Ectodermal cell (in vitro differentiated cells): ENCODE measurements around the gene DHRSX.
A peak's percentile ranks its signal among the peaks of the same experiment; 100 is the strongest.
"Not testable (repeated sequence)": the region's sequence is repeated elsewhere in the genome, so short reads cannot be mapped to it uniquely, and the experiment has no call there.

ENCODE experiments used
- H3K27ac ChIP-seq: 2 replicates; pipeline ENCODE4 v1.7.0; 2013; ENCODE audit warnings: mild to moderate bottlenecking, low read depth, low read length; ENCODE audit not compliant: insufficient read depth, poor library complexity, severe bottlenecking
- H3K27me3 ChIP-seq: 2 replicates; pipeline ENCODE4 v1.7.0; 2013; ENCODE audit warnings: mild to moderate bottlenecking, low read length; ENCODE audit not compliant: insufficient read depth, control insufficient read depth, poor library complexity, severe bottlenecking
- H3K36me3 ChIP-seq: one replicate; pipeline ENCODE4 v1.7.0; 2013; ENCODE audit warnings: low read length; ENCODE audit not compliant: control insufficient read depth, insufficient read depth
- H3K4me1 ChIP-seq: one replicate; pipeline ENCODE4 v1.7.0; 2013; ENCODE audit warnings: low read length; ENCODE audit not compliant: control insufficient read depth, insufficient read depth
- H3K4me3 ChIP-seq: 2 replicates; pipeline ENCODE4 v1.7.0; 2013; ENCODE audit warnings: low read depth, low read length, control low read depth; ENCODE audit not compliant: insufficient read depth
- H3K9me3 ChIP-seq: 2 replicates; pipeline ENCODE4 v1.7.0; 2013; ENCODE audit warnings: mild to moderate bottlenecking, low read length, moderate library complexity; ENCODE audit not compliant: control insufficient read depth
- WGBS, 2 experiments: methylation state at CpG; one replicate each; pipeline ENCODE4 v1.1.7; 2013; ENCODE audit warnings: missing lambda C conversion rate in 2 of 2; 5-methylcytosine and 5-hydroxymethylcytosine counted together

The DHRSX gene

DNA sequence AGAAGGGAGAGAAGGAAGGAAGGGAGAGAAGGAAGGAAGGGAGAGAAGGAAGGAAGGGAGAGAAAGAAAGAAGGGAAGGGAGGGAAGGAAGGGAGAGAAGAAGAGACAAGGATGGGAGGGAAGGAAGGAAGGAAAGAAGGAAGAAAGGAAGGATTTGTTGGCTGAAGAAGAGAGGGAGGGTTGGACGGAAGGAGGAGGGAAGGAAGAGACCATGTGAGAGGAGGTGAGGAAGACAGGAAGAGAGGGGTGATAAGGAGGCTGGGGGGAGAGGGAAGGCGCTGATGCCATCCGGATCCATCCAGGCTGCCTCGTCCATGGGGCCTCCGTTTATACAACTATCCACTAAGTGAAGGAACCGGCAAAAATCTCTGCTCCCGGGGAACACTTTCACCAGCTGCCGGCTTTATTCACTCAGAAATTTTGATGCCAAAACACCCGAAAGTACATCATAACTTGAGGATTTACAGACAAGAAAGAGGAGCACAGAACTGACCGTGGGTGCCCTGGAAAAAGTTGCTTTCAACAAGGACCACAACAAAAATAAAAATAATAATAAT, 14.9 kb downstream of the DHRSX start:
- WGBS, 2 experiments, result 88 to 89% methylated on average over 10 of the region's 10 CpGs
- H3K4me1 ChIP-seq, result peaks cover 18% of the 10 kb centered on the region
- H3K27ac ChIP-seq, result no peak overlapping the region
- H3K27me3 ChIP-seq, result no peaks in the 10 kb centered on the region
- no peaks in the 10 kb centered on the region for H3K9me3 ChIP-seq
- no peak overlapping the region for H3K4me3 ChIP-seq
- peaks cover 41% of the 10 kb centered on the region for H3K36me3 ChIP-seq

DNA sequence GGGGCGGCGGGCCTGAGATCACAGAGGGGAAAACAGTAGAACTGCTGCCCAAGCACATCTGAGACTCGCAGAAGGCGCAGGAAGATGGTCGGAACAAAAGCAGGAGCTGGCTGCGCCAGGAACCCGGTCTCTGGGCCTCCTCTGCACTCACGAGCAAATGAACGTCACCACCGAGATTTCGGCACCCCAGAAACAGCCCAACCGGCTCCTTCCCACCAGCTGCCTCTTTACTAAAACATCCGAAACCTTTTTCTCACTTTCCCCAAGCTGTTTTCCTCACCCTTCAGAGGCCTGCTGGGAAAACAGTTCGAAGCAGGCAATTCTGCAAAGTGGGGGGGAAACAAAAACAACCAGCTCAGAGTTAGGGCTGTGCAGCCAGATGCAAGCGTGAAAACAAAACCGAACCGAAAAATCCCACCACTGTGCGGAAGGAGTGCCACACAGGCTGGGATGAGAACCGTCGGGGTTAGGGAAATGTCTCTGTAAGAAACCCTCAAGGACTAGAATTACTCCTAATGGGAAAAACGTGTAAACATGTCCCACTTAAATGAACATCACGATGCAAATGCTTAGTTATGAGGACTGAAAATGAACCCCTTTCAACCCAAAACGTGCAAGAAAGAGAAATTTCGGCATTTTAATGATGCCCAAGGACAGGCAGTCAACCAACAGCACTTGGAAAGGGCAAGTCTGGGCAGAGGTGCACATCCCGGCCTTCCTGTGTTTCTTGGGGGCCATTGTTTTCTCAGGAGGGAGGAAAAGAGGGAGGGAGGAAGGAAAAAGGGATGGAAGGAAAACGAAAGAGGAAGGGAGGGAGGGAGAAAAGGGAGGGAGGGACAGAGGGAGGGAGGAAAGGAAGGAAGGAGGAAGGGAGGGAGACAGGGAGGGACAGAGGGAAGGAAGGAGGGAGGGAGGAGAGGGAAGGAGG, 15.8 kb downstream of the DHRSX start:
- Histone ChIP-seq H3K9me3 (no peaks in the 10 kb centered on the region), H3K27me3 (no peaks in the 10 kb centered on the region), H3K4me3 (no peak overlapping the region), H3K36me3 (peaks cover 32% of the 10 kb centered on the region), H3K4me1 (peaks cover 18% of the 10 kb centered on the region), H3K27ac (peak overlapping the region; percentile 59)
- 73 to 75% methylated on average over 26 of the region's 26 CpGs for WGBS, 2 experiments

DNA sequence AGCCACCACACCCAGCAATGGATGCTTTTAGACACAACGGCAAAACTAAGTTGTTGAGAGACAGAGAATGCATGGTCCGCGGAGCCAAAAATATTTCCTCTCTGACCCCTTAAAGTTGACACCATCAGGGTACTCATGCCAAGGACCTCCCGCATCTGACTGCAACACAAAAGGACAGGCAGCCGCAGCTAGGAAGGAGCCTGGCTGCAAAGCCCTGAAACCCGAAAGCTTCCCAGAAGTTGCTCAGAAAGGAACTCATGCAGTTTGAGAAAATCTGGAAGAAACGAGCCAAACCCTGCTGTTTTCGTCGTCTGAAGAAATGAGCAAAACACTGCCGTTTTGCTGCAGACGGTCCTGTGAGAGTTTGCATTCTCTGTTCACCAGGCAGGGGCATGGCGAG, 16.5 kb downstream of the DHRSX start:
- H3K27ac ChIP-seq, result no peak overlapping the region
- WGBS, 2 experiments, result 82 to 83% methylated on average over 12 of the region's 12 CpGs
- H3K36me3 ChIP-seq, result peaks cover 27% of the 10 kb centered on the region
- no peak overlapping the region for H3K4me3 ChIP-seq
- H3K4me1 ChIP-seq, result peaks cover 18% of the 10 kb centered on the region
- H3K27me3 ChIP-seq, result no peaks in the 10 kb centered on the region
- no peaks in the 10 kb centered on the region for H3K9me3 ChIP-seq

DNA sequence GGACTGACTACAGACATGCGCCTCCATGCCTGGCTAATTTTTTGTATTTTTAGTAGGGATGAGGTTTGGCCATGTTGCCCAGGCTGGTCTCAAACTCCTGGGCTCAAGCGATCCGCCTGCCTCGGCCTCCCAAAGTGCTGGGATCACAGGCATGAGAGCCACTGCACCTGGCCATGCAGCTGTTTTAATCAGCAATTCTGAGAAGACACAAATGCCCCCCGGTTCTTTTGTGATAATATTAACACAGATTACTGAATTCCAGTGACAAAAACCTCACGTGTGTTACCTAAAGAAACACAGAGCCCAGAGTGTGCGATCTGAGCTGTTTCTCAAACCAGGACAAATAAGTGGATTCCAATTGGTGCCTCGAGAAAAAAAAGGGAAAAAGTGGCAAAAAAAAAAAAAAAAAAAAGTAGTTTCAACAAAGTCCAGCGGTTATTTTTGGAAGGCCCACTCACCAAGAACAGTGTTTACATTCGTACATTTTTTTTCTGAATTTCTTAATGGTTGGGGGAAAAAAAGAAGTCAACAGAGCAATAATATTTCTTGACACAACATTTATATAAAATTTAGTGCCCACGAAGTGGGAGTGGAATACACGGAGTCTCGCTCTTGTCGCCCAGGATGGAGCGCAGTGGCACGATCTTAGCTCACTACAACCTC, 17.2 kb downstream of the DHRSX start:
- H3K4me3 ChIP-seq, result no peak overlapping the region
- no peaks in the 10 kb centered on the region for H3K27me3 ChIP-seq
- H3K36me3 ChIP-seq, result peaks cover 20% of the 10 kb centered on the region
- no peak overlapping the region for H3K27ac ChIP-seq
- 91 to 93% methylated on average over 15 to 16 of the region's 16 CpGs for WGBS, 2 experiments
- H3K4me1 ChIP-seq, result peaks cover 18% of the 10 kb centered on the region
- no peaks in the 10 kb centered on the region for H3K9me3 ChIP-seq

DNA sequence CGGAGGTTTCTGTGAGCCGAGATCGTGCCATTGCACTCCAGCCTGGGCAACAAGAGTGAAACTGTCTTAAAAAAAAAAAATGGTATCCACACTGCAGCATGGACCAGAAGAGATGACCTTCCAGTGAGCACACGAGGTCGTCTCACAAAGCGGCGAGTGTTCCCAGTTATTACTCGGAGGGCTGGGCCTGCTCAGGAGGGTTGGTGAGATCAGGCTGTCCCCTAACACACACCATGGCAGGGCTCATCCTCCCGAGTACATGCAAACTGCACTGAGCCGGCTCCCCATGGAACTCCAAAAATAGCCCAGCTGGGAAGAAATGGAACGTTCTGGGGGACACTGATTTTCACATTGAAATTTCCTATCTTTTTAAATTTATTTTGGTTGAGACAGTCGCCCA, 19.2 kb downstream of the DHRSX start:
- H3K4me1 ChIP-seq, result peaks cover 18% of the 10 kb centered on the region
- H3K27ac ChIP-seq, H3K27me3 ChIP-seq, H3K36me3 ChIP-seq, H3K9me3 ChIP-seq, H3K4me3 ChIP-seq: not testable (repeated sequence)
- 90 to 93% methylated on average over 11 of the region's 12 CpGs for WGBS, 2 experiments

DNA sequence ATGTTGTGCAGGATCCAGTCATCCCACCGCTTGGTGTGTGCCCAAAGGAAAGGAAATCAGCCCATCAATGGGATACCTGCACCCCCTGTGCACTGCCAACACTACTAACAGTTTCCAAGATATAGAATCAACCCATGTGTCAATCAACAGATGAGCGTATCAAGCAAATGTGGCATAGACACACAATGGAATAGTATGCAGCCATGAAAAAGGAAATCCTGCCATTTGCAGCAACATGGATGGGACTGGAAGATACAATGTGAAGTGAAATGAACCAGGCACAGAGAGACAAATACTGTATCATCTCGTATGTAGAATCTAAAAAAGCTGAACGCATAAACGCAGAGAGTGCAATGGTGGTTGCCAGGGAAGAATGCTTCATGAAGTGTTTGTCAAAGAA, 20.8 kb downstream of the DHRSX start:
- 91 to 94% methylated on average over 5 of the region's 5 CpGs for WGBS, 2 experiments
- not testable (repeated sequence) for H3K36me3 ChIP-seq, H3K27ac ChIP-seq

DNA sequence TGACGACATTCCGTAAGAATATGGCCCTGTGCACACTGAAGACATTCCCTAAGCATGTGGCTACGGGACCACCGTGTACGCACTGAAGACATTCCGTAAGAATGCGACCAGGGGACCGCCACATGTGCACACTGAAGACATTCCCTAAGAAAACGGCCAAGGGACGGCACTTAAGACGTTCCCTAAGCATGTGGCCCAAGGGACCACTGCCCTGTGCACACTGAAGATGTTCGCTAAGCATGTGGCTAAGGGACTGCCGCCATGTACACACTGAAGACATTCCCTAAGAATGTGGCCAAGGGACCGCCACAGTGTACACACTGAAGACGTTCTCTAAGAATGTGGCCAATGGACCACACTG, 21.4 kb downstream of the DHRSX start:
- Histone ChIP-seq H3K27me3 (no peaks in the 10 kb centered on the region), H3K9me3 (no peaks in the 10 kb centered on the region), H3K27ac (no peak overlapping the region), H3K4me1 (peaks cover 10% of the 10 kb centered on the region), H3K4me3 (no peak overlapping the region), H3K36me3 (no peaks in the 10 kb centered on the region)
- WGBS, 2 experiments, result 96% methylated on average over 15 of the region's 15 CpGs

More for the DNA sequence above, 20.8 kb downstream of the DHRSX start:
- H3K9me3 ChIP-seq, H3K4me3 ChIP-seq, H3K27me3 ChIP-seq: not testable (repeated sequence)
- H3K4me1 ChIP-seq, result peaks cover 16% of the 10 kb centered on the region

DNA sequence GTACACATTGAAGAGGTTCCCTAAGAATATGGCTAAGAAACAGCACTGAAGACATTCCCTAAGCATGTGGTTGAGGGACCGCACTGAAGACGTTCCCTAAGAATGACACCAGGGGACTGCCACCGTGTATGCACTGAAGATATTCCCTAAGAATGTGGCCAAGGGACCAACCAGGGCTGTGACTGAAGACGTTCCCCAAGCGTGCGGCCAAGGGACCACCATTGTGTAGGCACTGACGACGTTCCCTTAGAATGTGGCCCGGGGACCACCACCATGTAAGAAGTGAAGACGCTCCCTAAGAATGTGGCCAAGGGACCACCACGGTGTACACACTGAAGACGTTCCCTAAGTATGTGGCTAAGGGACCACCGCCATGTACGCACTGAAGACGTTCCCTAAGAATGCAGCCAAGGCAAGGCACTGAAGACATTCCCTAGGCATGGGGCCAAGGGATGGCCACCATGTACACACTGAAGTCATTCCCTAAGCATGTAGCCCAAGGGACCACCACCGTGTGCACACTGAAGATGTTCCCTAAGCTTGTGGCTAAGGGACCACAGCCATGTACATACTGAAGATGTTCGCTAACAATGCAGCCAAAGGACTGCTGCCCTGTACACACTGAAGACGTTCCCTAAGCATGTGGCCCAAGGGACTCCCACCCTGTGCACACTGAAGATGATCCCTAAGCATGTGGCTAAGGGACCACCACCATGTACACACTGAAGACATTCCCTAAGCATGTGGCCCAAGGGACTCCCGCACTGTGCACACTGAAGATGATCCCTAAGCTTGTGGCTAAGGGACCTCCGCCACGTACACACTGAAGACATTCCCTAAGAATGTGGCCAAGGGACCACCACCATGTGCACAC, 22.0 kb downstream of the DHRSX start:
- 94% methylated on average over 21 of the region's 21 CpGs for whole genome bisulfite sequencing, 2 experiments
- Histone ChIP-seq H3K4me1 (peaks cover 4% of the 10 kb centered on the region), H3K36me3 (no peaks in the 10 kb centered on the region), H3K27me3 (no peaks in the 10 kb centered on the region), H3K4me3 (no peak overlapping the region), H3K9me3 (no peaks in the 10 kb centered on the region), H3K27ac (no peak overlapping the region)

DNA sequence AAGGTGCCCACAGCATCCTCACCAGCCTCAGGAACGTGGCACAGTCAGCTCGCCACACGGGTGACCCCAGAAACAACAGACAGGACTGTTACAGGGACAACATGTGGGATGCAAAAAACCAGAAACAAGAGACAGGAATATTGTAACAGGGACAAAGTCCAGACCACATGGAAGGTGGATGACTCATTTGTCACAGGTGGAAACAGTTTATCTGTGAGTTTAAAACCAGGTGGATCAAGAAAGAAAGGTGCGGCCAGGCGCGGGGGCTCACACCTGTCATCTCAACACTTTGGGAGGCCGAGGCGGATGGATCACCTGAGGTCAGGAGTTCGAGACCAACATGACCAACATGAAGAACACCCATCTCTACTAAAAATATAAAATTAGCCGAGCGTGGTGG, 23.5 kb downstream of the DHRSX start:
- 91 to 94% methylated on average over 9 of the region's 11 CpGs for WGBS, 2 experiments
- H3K4me1 ChIP-seq, H3K27ac ChIP-seq, H3K36me3 ChIP-seq, H3K4me3 ChIP-seq, H3K27me3 ChIP-seq, H3K9me3 ChIP-seq: not testable (repeated sequence)
